Measurements from ENCODE around the gene SHOX. TPM values are rescaled to one million over a fixed set of nuclear protein-coding genes. Genes with fewer than 3 reads are reported as not detected.
A peak's percentile ranks its signal among the peaks of the same experiment; 100 is the strongest.

SHOX gene
- total RNA-seq, 3 donors from 2014 or later (not counting 1 experiment from before 2014, with no cell fraction given), result not detected

DNA sequence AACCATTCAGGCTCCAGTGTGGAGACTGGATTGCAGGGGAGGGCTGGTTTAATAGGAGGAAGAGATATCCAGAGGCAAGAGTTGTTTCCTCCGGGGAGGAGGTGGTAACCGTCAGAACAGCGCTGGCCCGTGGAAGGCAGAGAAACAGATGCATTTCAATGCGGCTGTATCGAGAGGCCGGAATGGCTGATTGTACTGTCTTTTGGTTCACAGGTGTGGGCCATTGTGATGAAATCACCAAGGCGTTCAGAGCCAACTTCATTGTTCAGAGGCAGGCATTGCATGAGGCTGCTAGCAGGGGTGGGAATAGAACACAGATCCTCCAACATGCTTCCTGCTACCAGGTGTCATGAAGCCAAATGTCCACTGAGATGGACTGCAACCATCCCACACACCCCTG is 53.0 kb downstream of the SHOX start:
- Mint-ChIP-seq H3K27me3 (ENCODE audit: low read depth in 2 of 2) (no peaks in the 10 kb centered on the region), H3K4me1 (no peaks in the 10 kb centered on the region), H3K36me3 (no peaks in the 10 kb centered on the region), H3K27ac (no peak overlapping the region), H3K4me3 (no peak overlapping the region), H3K9me3 (peaks cover 9 to 17% of the 10 kb centered on the region in 2 donors)
- no peak overlapping the region for H3K27ac ChIP-seq (ENCODE audit: low read length)
- intact Hi-C loops (cut with micrococcal nuclease), result no loop called here
- ATAC-seq, result no peak
- no peaks in the 10 kb centered on the region for H3K36me3 ChIP-seq (ENCODE audit: control insufficient read depth, insufficient read depth, low read length)
- H3K4me3 ChIP-seq (ENCODE audit: low read length), result no peak overlapping the region
- WGBS (ENCODE audit: insufficient coverage), result 70% methylated on average over 8 of the region's 8 CpGs
- peaks cover 3% of the 10 kb centered on the region for H3K9me3 ChIP-seq (ENCODE audit: control insufficient read depth, insufficient read depth, low read length)
- H3K4me1 ChIP-seq (ENCODE audit: control insufficient read depth, insufficient read depth, low read length), result no peaks in the 10 kb centered on the region
- no peaks in the 10 kb centered on the region for H3K27me3 ChIP-seq (ENCODE audit: control insufficient read depth, insufficient read depth, low read length)
- TF ChIP-seq, protein P1, sequence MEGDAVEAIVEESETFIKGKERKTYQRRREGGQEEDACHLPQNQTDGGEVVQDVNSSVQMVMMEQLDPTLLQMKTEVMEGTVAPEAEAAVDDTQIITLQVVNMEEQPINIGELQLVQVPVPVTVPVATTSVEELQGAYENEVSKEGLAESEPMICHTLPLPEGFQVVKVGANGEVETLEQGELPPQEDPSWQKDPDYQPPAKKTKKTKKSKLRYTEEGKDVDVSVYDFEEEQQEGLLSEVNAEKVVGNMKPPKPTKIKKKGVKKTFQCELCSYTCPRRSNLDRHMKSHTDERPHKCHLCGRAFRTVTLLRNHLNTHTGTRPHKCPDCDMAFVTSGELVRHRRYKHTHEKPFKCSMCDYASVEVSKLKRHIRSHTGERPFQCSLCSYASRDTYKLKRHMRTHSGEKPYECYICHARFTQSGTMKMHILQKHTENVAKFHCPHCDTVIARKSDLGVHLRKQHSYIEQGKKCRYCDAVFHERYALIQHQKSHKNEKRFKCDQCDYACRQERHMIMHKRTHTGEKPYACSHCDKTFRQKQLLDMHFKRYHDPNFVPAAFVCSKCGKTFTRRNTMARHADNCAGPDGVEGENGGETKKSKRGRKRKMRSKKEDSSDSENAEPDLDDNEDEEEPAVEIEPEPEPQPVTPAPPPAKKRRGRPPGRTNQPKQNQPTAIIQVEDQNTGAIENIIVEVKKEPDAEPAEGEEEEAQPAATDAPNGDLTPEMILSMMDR (IDR thresholded peaks at IDR 0.05), result no peak
- no peak for DNase-seq

DNA sequence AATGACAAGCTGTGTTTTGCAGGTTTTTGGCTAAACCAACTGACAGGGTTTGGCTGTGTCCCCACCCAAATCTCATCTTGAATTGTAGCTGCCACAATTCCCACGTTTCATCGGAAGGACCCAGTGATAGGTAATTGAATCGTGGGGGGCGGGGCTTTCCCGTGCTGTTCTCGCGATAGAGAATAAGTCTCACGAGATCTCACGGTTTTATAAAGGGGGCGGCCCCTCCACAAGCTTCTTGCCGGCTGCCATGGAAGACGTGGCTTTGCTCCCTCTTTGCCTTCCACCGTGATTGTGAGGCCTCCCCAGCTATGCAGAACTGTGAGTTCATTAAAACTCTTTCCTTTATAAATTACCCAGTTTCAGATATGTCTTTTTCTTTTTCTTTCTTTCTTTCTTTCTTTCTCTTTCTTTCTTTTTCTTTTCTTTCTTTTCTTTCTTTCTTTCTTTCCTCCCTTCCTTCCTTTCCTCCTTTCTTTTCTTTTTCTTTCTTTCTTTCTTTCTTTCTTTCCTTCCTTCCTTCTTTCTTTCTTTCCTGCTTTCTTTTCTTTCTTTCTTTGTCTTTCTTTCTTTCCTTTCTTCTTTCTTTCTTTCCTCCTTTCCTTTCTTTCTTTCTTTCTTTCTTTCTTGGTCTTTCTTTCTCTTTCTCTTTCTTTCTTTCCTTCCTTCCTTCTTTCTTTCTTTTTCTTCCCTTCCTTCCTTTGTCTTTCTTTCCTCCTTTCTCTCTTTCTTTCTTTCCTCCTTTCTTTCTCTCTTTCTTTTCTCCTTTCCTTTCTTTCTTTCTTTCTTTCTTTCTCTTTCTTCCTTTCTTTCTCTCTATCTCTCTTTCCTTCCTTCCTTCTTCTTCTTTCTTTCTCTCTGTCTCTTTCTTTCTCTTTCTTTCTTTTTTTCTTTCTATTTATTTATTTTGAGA is 54.8 kb downstream of the SHOX start:
- Histone ChIP-seq H3K27ac (ENCODE audit: low read length) (no peak overlapping the region), H3K9me3 (ENCODE audit: control insufficient read depth, insufficient read depth, low read length) (peaks cover 1% of the 10 kb centered on the region), H3K27me3 (ENCODE audit: control insufficient read depth, insufficient read depth, low read length) (no peaks in the 10 kb centered on the region), H3K36me3 (ENCODE audit: control insufficient read depth, insufficient read depth, low read length) (no peaks in the 10 kb centered on the region), H3K4me3 (ENCODE audit: low read length) (no peak overlapping the region), H3K4me1 (ENCODE audit: control insufficient read depth, insufficient read depth, low read length) (no peaks in the 10 kb centered on the region)
- DNase-seq (no peak), ATAC-seq (no peak)
- 90% methylated on average over 13 of the region's 13 CpGs for WGBS (ENCODE audit: insufficient coverage)
- no peak overlapping the region for H3K4me3 Mint-ChIP-seq
- H3K9me3 Mint-ChIP-seq, result peaks cover 3 to 17% of the 10 kb centered on the region in 2 donors
- intact Hi-C loops (cut with micrococcal nuclease), result no loop called here
- H3K27me3 Mint-ChIP-seq (ENCODE audit: low read depth in 2 of 2), result no peaks in the 10 kb centered on the region
- no peaks in the 10 kb centered on the region for H3K36me3 Mint-ChIP-seq
- H3K27ac Mint-ChIP-seq, result no peak overlapping the region
- H3K4me1 Mint-ChIP-seq, result no peaks in the 10 kb centered on the region
- TF ChIP-seq, protein P1 (IDR thresholded peaks at IDR 0.05), result peak; percentile 10

DNA sequence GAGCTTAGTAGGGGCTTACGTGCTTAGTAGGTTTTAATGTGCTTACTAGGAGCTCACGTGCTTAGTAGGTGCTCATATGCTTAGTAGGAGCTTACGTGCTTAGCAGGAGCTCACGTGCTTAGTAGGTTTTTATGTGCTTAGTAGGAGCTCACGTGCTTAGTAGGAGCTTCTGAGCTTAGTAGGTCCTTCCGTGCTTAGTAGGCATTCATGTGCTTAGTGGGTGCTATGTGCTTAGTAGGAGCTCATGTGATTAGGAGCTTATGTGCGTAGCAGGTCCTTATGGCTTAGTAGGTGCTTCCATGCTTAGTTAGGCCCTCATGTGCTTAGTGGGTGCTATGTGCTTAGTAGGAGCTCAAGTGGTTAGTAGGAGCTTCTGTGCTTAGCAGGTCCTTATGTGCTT is 59.4 kb downstream of the SHOX start:
- DNase-seq (no peak), ATAC-seq (no peak)
- intact Hi-C loops (cut with micrococcal nuclease), result no loop called here
- no peak overlapping the region for H3K4me3 Mint-ChIP-seq
- H3K27ac ChIP-seq (ENCODE audit: low read length), result no peak overlapping the region
- no peaks in the 10 kb centered on the region for H3K27me3 Mint-ChIP-seq (ENCODE audit: low read depth in 2 of 2)
- H3K4me3 ChIP-seq (ENCODE audit: low read length), result no peak overlapping the region
- H3K9me3 ChIP-seq (ENCODE audit: control insufficient read depth, insufficient read depth, low read length), result no peaks in the 10 kb centered on the region
- no peaks in the 10 kb centered on the region for H3K4me1 Mint-ChIP-seq
- H3K27me3 ChIP-seq (ENCODE audit: control insufficient read depth, insufficient read depth, low read length), result no peaks in the 10 kb centered on the region
- H3K36me3 ChIP-seq (ENCODE audit: control insufficient read depth, insufficient read depth, low read length), result no peaks in the 10 kb centered on the region
- no peak overlapping the region for H3K27ac Mint-ChIP-seq
- peaks cover 0 to 6% of the 10 kb centered on the region in 2 donors for H3K9me3 Mint-ChIP-seq
- WGBS (ENCODE audit: insufficient coverage), result 94% methylated on average over 7 of the region's 7 CpGs
- TF ChIP-seq, protein P1 (IDR thresholded peaks at IDR 0.05), result no peak
- H3K36me3 Mint-ChIP-seq, result no peaks in the 10 kb centered on the region
- H3K4me1 ChIP-seq (ENCODE audit: control insufficient read depth, insufficient read depth, low read length), result no peaks in the 10 kb centered on the region

Data from natural killer cell (primary cell).